Lung (tissue), 12 donors: ENCODE results near the gene CLGN. TPM values are rescaled to one million over a fixed set of nuclear protein-coding genes. Genes with fewer than 3 reads are reported as not detected.
"Not testable (repeated sequence)": the region's sequence is repeated elsewhere in the genome, so short reads cannot be mapped to it uniquely, and the experiment has no call there.

Experiments
- ATAC-seq: fragments of 200-7000 bp; cut with Tn5 transposase; one replicate; pipeline ENCODE4 v1.9.1; 2020; ENCODE audit warnings: moderate number of reproducible peaks; ENCODE audit not compliant: insufficient read depth, low FRiP score
- DNase-seq, 3 donors: peaks; one replicate each; pipeline ENCODE4 v3.0.0-alpha.2; 2013 to 2017
- H3K27ac ChIP-seq, 2 donors: one replicate each; pipeline ENCODE4 v1.5.1; 2013; ENCODE audit warnings: mild to moderate bottlenecking in 2 of 2, moderate library complexity in 2 of 2, control low read depth in 1 of 2, inconsistent platforms in 1 of 2, low read depth in 1 of 2, low read length in 1 of 2
- H3K27me3 ChIP-seq, 3 donors: one replicate each; pipeline ENCODE4 v1.5.1; 2013; ENCODE audit warnings: low read length in 2 of 3; ENCODE audit not compliant: control insufficient read depth in 3 of 3, insufficient read depth in 3 of 3
- H3K36me3 ChIP-seq, 4 donors: one replicate each; pipeline ENCODE4 v1.5.1; 2013; ENCODE audit warnings: low read length in 4 of 4, mild to moderate bottlenecking in 1 of 4, moderate library complexity in 1 of 4; ENCODE audit not compliant: control insufficient read depth in 4 of 4, insufficient read depth in 4 of 4
- H3K4me1 ChIP-seq, 5 donors: one replicate each; pipeline ENCODE4 v1.5.1; 2013; ENCODE audit warnings: low read length in 5 of 5, mild to moderate bottlenecking in 2 of 5, moderate library complexity in 1 of 5; ENCODE audit not compliant: control insufficient read depth in 5 of 5, insufficient read depth in 5 of 5
- H3K4me3 ChIP-seq: one replicate; pipeline ENCODE4 v1.5.1; 2013; ENCODE audit warnings: mild to moderate bottlenecking, control low read depth, moderate library complexity
- H3K9ac ChIP-seq, 2 donors: one replicate each; pipeline ENCODE4 v1.5.1; 2013; ENCODE audit warnings: low read length in 2 of 2, control low read depth in 1 of 2; ENCODE audit not compliant: insufficient read depth in 1 of 2
- H3K9me3 ChIP-seq, 4 donors: one replicate each; pipeline ENCODE4 v1.5.1; 2013; ENCODE audit warnings: low read length in 3 of 4, mild to moderate bottlenecking in 1 of 4, moderate library complexity in 1 of 4; ENCODE audit not compliant: control insufficient read depth in 4 of 4, insufficient read depth in 3 of 4
- CTCF ChIP-seq: IDR thresholded peaks from 2 replicates; pipeline ENCODE4 v1.5.1; 2012; ENCODE audit warnings: mild to moderate bottlenecking; ENCODE audit errors: control extremely low read depth, extremely low read depth
- WGBS, 2 donors: extraction: QIAGEN DNeasy Blood & Tissue Kit; methylation state at CpG; one replicate each; pipeline ENCODE4 v1.1.7; 2013; 5-methylcytosine and 5-hydroxymethylcytosine counted together
- polyA plus RNA-seq, 2 donors: library from polyadenylated mRNA; stranded (reverse); fragments of 200-250 nt; gene quantifications; one replicate each; pipeline ENCODE4 v1.2.1, GENCODE V29; 2013
- total RNA-seq, 2 donors: library from RNA; depleted of rRNA in 1 of 2; stranded (reverse); fragments of >200 nt in 1 of 2; gene quantifications; one replicate each; pipeline ENCODE4 v1.2.1, GENCODE V29; 2014 to 2021
- donor health status: control.
- donor health status: control.
- donor health status: Bipolar disorder and iron deficiency.
- donor health status: healthy.
- donor health status: DM: yes; HTN: yes; CAD: no.

Gene CLGN
- total and polyA plus RNA-seq, 4 donors = 0.87 to 3.4 (median 2.1) TPM

- no peak for TF ChIP-seq CTCF
- peak in 2 of 3 donors; percentile 85 to 87 for DNase-seq
Observed at GRCh38 chr4:140448830-140449229, 21.4 kb upstream of the CLGN start.

DNA sequence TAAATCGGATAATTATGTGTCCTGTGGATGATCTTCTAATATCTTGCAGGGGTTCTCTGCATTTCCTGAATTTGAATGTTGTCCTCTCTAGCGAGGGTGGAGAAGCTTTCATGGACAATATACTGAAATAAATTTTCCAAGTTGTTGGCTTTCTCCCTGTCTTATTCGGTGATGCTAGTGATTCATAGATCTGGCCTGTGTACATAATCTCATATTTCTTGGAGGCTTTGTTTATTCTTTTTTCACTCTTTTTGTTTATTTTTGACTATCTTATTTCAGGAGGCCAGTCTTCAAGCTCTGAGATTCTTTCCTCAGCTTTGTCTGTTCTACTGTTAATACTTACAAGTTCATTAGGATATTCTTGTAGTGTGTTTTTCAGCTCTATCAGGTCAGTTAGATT is 20.7 kb upstream of the CLGN start:
- H3K4me3 ChIP-seq = no peak overlapping the region
- H3K9ac ChIP-seq = no peak overlapping the region
- TF ChIP-seq CTCF = no peak
- no peaks in the 10 kb centered on the region for H3K36me3 ChIP-seq
- H3K9me3 ChIP-seq = no peaks in the 10 kb centered on the region
- peaks cover 0 to 6% (median 0%) of the 10 kb centered on the region in 5 donors for H3K4me1 ChIP-seq
- WGBS, 2 donors = 51 to 84% methylated on average over 3 of the region's 3 CpGs
- ATAC-seq = no peak
- no peaks in the 10 kb centered on the region for H3K27me3 ChIP-seq
- H3K27ac ChIP-seq = no peak overlapping the region
- peak in 1 of 3 donors; percentile 3 for DNase-seq

More at GRCh38 chr4:140448830-140449229, 21.4 kb upstream of the CLGN start:
- H3K4me1 ChIP-seq = peaks cover 0 to 6% (median 0%) of the 10 kb centered on the region in 5 donors
- ATAC-seq = no peak
- H3K27me3 ChIP-seq = no peaks in the 10 kb centered on the region
- H3K4me3 ChIP-seq = no peak overlapping the region
- no peak overlapping the region for H3K9ac ChIP-seq
- H3K36me3 ChIP-seq = no peaks in the 10 kb centered on the region
- H3K27ac ChIP-seq = no peak overlapping the region
- WGBS, 2 donors = 45 to 59% methylated on average over 2 of the region's 2 CpGs
- no peaks in the 10 kb centered on the region for H3K9me3 ChIP-seq

DNA sequence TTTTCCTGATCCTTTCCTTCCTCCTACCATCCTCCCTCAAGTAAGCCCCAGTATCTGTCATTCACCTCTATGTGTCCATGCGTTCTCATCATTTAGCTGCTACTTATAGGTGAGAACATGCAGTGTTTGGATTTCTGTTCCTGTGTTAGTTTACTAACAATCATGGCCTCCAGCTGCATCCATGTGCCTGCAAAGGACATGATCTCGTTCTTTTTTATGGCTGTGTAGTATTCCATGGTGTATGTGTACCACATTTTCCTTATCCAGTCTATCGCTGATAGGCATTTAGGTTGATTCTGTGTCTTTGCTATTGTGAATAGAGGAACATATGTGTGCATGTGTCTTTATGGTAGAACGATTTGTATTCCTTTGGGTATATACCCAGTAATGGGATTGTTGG is 16.9 kb upstream of the CLGN start:
- H3K9me3 ChIP-seq, H3K4me3 ChIP-seq: not testable (repeated sequence)
- 80 to 93% methylated on average over 4 of the region's 4 CpGs for WGBS, 2 donors

DNA sequence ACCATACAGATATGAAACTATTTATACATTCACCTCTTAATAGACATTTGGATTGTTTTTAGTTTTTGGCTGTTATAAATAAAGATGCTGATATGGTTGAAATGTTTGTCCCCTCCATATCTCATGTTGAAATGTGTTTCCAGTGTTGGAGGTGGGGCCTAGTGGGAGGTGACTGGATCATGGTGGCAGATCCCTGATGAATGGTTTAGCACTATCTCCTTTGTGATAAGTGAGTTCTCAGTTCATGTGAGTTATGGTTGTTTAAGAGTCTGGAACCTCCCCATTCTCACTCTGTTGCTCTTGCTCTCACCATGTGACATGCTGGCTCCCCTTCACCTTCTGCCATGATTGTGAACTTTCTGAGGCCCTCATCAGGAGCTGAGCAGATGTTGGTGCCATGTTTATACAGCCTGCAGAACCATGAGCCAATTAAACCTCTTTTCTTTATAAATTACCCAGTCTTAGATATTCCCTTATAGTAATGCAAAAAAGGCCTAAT is 12.2 kb upstream of the CLGN start:
- H3K27ac ChIP-seq = no peak overlapping the region
- H3K4me3 ChIP-seq = no peak overlapping the region
- DNase-seq = no peak
- no peak for ATAC-seq
- no peaks in the 10 kb centered on the region for H3K36me3 ChIP-seq
- no peak overlapping the region for H3K9ac ChIP-seq
- no peaks in the 10 kb centered on the region for H3K9me3 ChIP-seq
- H3K27me3 ChIP-seq = no peaks in the 10 kb centered on the region
- H3K4me1 ChIP-seq = no peaks in the 10 kb centered on the region
- no peak for TF ChIP-seq CTCF

More for the DNA sequence above, 16.9 kb upstream of the CLGN start:
- H3K36me3 ChIP-seq, H3K4me1 ChIP-seq, H3K9ac ChIP-seq, H3K27ac ChIP-seq, DNase-seq, ATAC-seq, H3K27me3 ChIP-seq: not testable (repeated sequence)
